ENCODE data around the gene TPRG1L. TPM values are rescaled to one million over a fixed set of nuclear protein-coding genes. Genes with fewer than 3 reads are reported as not detected.

The TPRG1L gene
- total and polyA plus RNA-seq, 2 of the 4 experiments (the other 2 are of a cell fraction): 25.3 to 39.5 TPM

- no peak overlapping the region for H3K14ac ChIP-seq (replicated peaks; ENCODE audit: low read depth, low read length)
Measured at GRCh38 chr1:3609769-3610526, 14.9 kb upstream of the TPRG1L start.

More at GRCh38 chr1:3609769-3610526, 14.9 kb upstream of the TPRG1L start:
- Histone ChIP-seq H4K8ac (ENCODE audit: low read depth in 2 of 2, low read length in 2 of 2) (no peak overlapping the region), H4K20me1 (ENCODE audit: insufficient read depth, low read length) (no peaks in the 10 kb centered on the region), H3K9me3 (ENCODE audit: control insufficient read depth, insufficient read depth, low read length) (no peaks in the 10 kb centered on the region), H2BK5ac (ENCODE audit: low read depth, low read length, poor library complexity, severe bottlenecking) (no peak overlapping the region), H3K4ac (ENCODE audit: low read depth, low read length) (no peak overlapping the region), H4K91ac (ENCODE audit: insufficient read depth, low read depth, low read length) (no peak overlapping the region), H3K27ac (ENCODE audit: insufficient read depth, low read length) (no peak overlapping the region), H2BK15ac (ENCODE audit: low read depth, low read length) (no peak overlapping the region), H2AFZ (replicated peaks; ENCODE audit: low read length, poor library complexity) (no peak overlapping the region), H2AK5ac (ENCODE audit: low read depth, low read length) (no peak overlapping the region), H2BK120ac (ENCODE audit: low read depth, low read length) (no peak overlapping the region), H3K23ac (ENCODE audit: low read depth, low read length) (no peak overlapping the region), H3K27me3 (ENCODE audit: control insufficient read depth, insufficient read depth, low read length) (peaks cover 29% of the 10 kb centered on the region; the same call in 1 of the 2 replicates), H3K4me3 (ENCODE audit: insufficient read depth, low read depth, low read length) (no peak overlapping the region), H3K18ac (ENCODE audit: low read depth, low read length) (no peak overlapping the region), H2AK9ac (replicated peaks; ENCODE audit: low read depth, low read length, poor library complexity) (no peak overlapping the region), H3K36me3 (ENCODE audit: control insufficient read depth, insufficient read depth, low read length) (no peaks in the 10 kb centered on the region), H3K4me1 (ENCODE audit: control insufficient read depth, insufficient read depth, low read length) (peaks cover 18% of the 10 kb centered on the region), H3K9ac (ENCODE audit: low read depth, low read length) (no peak overlapping the region), H3K79me1 (ENCODE audit: low read depth in 1 of 2, low read length in 2 of 2) (no peaks in the 10 kb centered on the region), H3K56ac (ENCODE audit: extremely low read depth, insufficient read depth, low read length) (no peak overlapping the region), H2BK20ac (ENCODE audit: low read depth, low read length) (no peak overlapping the region), H3K4me2 (ENCODE audit: low read depth, low read length) (no peak overlapping the region), H4K5ac (ENCODE audit: low read depth, low read length) (no peak overlapping the region), H3K9me1 (ENCODE audit: insufficient read depth, low read length) (no peaks in the 10 kb centered on the region; the same call in 1 of the 2 replicates)
- in situ Hi-C loops (cut with MboI; ENCODE audit: low sequenced_read_pairs) (no loop called here), dilution Hi-C loops (cut with HindIII; ENCODE audit: low sequenced_read_pairs, unreplicated experiment) (no loop called here), intact Hi-C loops (cut with micrococcal nuclease) (no loop called here)
- ChIA-PET CTCF (no interaction called here), POLR2A (ENCODE audit: unreplicated experiment) (no interaction called here)
- ATAC-seq (ENCODE audit: low read depth): no peak
- 60% methylated on average over 9 of the region's 24 CpGs; no CpG with 5 or more reads in 1 of the 2 experiments for WGBS, 2 experiments (ENCODE audit: extremely low coverage in 2 of 2, insufficient read length in 1 of 2)
- no TSS peak for BruUV-seq (replicated peaks)
- TF ChIP-seq RFX5 (IDR thresholded peaks at IDR 0.05; ENCODE audit: low read depth, low read length): no peak
- no peak for TF ChIP-seq SMC3 (IDR thresholded peaks at IDR 0.05; ENCODE audit: low read depth, low read length)
- no peak for TF ChIP-seq FOS (IDR thresholded peaks at IDR 0.05; ENCODE audit: low read depth, low read length)
- TF ChIP-seq RAD21 (IDR thresholded peaks at IDR 0.05; ENCODE audit: low read length): no peak
- TF ChIP-seq CEBPB (IDR thresholded peaks at IDR 0.05; ENCODE audit: low read depth, low read length): no peak
- TF ChIP-seq CTCF (conservative IDR thresholded peaks at IDR 0.05; ENCODE audit: low read depth, low read length): no peak
- TF ChIP-seq MAZ (IDR thresholded peaks at IDR 0.05; ENCODE audit: borderline replicate concordance, low read depth, low read length): no peak
- DNase-seq: no peak

Data from IMR-90 (cell line).